ENCODE results near the gene DMRTB1. TPM values are rescaled to one million over a fixed set of nuclear protein-coding genes. Genes with fewer than 3 reads are reported as not detected.

The DMRTB1 gene
- total and polyA plus RNA-seq, 2 donors (not counting 1 experiment from before 2014, with no cell fraction given), result not detected

DNA sequence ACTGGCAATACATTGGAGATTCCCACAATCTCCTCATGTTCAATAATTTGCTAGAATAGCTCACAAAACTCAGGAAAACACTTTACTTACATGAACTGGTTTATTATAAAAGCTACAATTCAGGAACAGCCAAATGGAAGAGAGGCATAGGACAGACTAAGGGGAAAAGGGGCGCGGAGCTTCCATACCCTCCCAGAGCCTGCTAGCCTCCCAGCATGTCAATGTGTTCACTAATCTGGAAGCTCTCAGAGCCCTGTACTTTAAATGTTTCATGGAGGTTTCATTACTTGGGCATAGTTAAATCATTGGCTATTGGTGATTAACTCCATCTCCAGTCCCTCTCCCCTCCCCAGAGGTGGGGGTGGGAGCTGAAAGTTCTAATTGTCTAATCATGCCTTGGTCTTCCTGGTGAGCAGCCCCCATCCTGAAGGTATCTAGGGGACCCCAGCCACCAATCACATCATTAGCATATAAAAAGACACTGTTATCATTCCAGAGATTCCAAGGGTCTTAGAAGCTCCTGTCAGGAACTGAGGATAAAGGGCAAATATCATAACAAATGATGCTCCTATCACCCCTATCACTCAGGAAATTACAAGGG, 10.9 kb upstream of the DMRTB1 start:
- no peaks in the 10 kb centered on the region for H3K27me3 ChIP-seq (ENCODE audit: control insufficient read depth, insufficient read depth, low read length)
- no peaks in the 10 kb centered on the region for H4K20me1 ChIP-seq (ENCODE audit: control insufficient read depth, extremely low read depth, insufficient read depth, low read length)
- H3K9ac ChIP-seq (ENCODE audit: insufficient read depth, low read length), result no peak overlapping the region
- peaks cover 14% of the 10 kb centered on the region for H3K4me1 ChIP-seq (ENCODE audit: control insufficient read depth, extremely low read depth, insufficient read depth, low read length)
- no peak overlapping the region for H3K4me3 ChIP-seq (replicated peaks in 1 of 4; ENCODE audit: control extremely low read depth in 1 of 4, insufficient read depth in 1 of 4, low read depth in 3 of 4, low read length in 4 of 4)
- H3K36me3 ChIP-seq (ENCODE audit: control insufficient read depth, insufficient read depth, low read length), result no peaks in the 10 kb centered on the region
- H3K79me2 ChIP-seq (ENCODE audit: control insufficient read depth, insufficient read depth, low read length), result no peaks in the 10 kb centered on the region
- H3K27ac ChIP-seq (ENCODE audit: insufficient read depth, low read length), result no peak overlapping the region
- peak overlapping the region; percentile 35 for H3K4me2 ChIP-seq (ENCODE audit: extremely low read depth, insufficient read depth, low read length)
- DNase-seq (ENCODE audit: low read depth in 2 of 2), result peak in 1 of 2 donors; percentile 41
- no peak overlapping the region for H2AFZ ChIP-seq (ENCODE audit: low read length)
- H3K9me3 ChIP-seq (ENCODE audit: control insufficient read depth, insufficient read depth, low read depth, low read length), result no peaks in the 10 kb centered on the region
- no peak for TF ChIP-seq CTCF (conservative IDR thresholded peaks at IDR 0.05 in 1 of 2, IDR thresholded peaks at IDR 0.05 in 1 of 2; ENCODE audit: low read depth in 1 of 2, low read length in 2 of 2)
- no peak for TF ChIP-seq EZH2 (IDR thresholded peaks at IDR 0.05; ENCODE audit: low read length, missing control alignments)

DNA sequence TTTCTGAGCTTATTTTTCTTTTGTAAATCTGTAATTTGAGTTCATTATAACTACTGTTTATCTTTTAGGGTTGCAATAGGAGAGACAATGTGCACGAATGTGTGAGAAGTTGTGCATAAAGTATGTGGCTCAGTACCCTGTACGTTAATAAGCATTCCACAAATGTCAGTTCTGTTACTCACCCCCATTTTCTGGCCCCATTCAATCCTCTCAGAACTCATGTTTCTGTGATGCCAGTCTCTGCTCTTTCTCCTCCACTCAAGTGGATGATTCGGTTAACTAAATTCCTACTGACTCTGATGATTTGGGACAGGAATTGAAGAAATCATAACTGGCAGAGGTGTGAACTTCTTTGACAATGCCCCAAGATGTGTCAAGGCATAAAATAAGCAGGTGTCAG, 10.2 kb upstream of the DMRTB1 start:
- peak; percentile 66 to 92 for DNase-seq (ENCODE audit: low read depth in 2 of 2)
- H3K79me2 ChIP-seq (ENCODE audit: control insufficient read depth, insufficient read depth, low read length), result no peaks in the 10 kb centered on the region
- H4K20me1 ChIP-seq (ENCODE audit: control insufficient read depth, extremely low read depth, insufficient read depth, low read length), result no peaks in the 10 kb centered on the region
- no peak overlapping the region for H3K27ac ChIP-seq (ENCODE audit: insufficient read depth, low read length)
- peaks cover 14% of the 10 kb centered on the region for H3K4me1 ChIP-seq (ENCODE audit: control insufficient read depth, extremely low read depth, insufficient read depth, low read length)
- TF ChIP-seq CTCF (conservative IDR thresholded peaks at IDR 0.05 in 1 of 2, IDR thresholded peaks at IDR 0.05 in 1 of 2; ENCODE audit: low read depth in 1 of 2, low read length in 2 of 2) (no peak), EZH2 (IDR thresholded peaks at IDR 0.05; ENCODE audit: low read length, missing control alignments) (no peak)
- no peak overlapping the region for H3K9ac ChIP-seq (ENCODE audit: insufficient read depth, low read length)
- no peak overlapping the region for H2AFZ ChIP-seq (ENCODE audit: low read length)
- H3K36me3 ChIP-seq (ENCODE audit: control insufficient read depth, insufficient read depth, low read length), result no peaks in the 10 kb centered on the region
- H3K27me3 ChIP-seq (ENCODE audit: control insufficient read depth, insufficient read depth, low read length), result no peaks in the 10 kb centered on the region
- H3K9me3 ChIP-seq (ENCODE audit: control insufficient read depth, insufficient read depth, low read depth, low read length), result no peaks in the 10 kb centered on the region
- H3K4me3 ChIP-seq (replicated peaks in 1 of 4; ENCODE audit: control extremely low read depth in 1 of 4, insufficient read depth in 1 of 4, low read depth in 3 of 4, low read length in 4 of 4), result no peak overlapping the region
- H3K4me2 ChIP-seq (ENCODE audit: extremely low read depth, insufficient read depth, low read length), result peak overlapping the region; percentile 35

GRCh38 chr1:53449693-53450092, 9.5 kb upstream of the DMRTB1 start:
- no peak overlapping the region for H3K27ac ChIP-seq (ENCODE audit: insufficient read depth, low read length)

More at GRCh38 chr1:53449693-53450092, 9.5 kb upstream of the DMRTB1 start:
- H3K79me2 ChIP-seq (ENCODE audit: control insufficient read depth, insufficient read depth, low read length), result no peaks in the 10 kb centered on the region
- no peak for DNase-seq (ENCODE audit: low read depth in 2 of 2)
- no peaks in the 10 kb centered on the region for H3K27me3 ChIP-seq (ENCODE audit: control insufficient read depth, insufficient read depth, low read length)
- H3K4me1 ChIP-seq (ENCODE audit: control insufficient read depth, extremely low read depth, insufficient read depth, low read length), result peaks cover 14% of the 10 kb centered on the region
- no peak for TF ChIP-seq CTCF (conservative IDR thresholded peaks at IDR 0.05 in 1 of 2, IDR thresholded peaks at IDR 0.05 in 1 of 2; ENCODE audit: low read depth in 1 of 2, low read length in 2 of 2)
- TF ChIP-seq EZH2 (IDR thresholded peaks at IDR 0.05; ENCODE audit: low read length, missing control alignments), result no peak
- H3K9ac ChIP-seq (ENCODE audit: insufficient read depth, low read length), result no peak overlapping the region
- no peak overlapping the region for H3K4me3 ChIP-seq (replicated peaks in 1 of 4; ENCODE audit: control extremely low read depth in 1 of 4, insufficient read depth in 1 of 4, low read depth in 3 of 4, low read length in 4 of 4)
- H2AFZ ChIP-seq (ENCODE audit: low read length), result no peak overlapping the region
- no peaks in the 10 kb centered on the region for H4K20me1 ChIP-seq (ENCODE audit: control insufficient read depth, extremely low read depth, insufficient read depth, low read length)
- no peak overlapping the region for H3K4me2 ChIP-seq (ENCODE audit: extremely low read depth, insufficient read depth, low read length)
- no peaks in the 10 kb centered on the region for H3K9me3 ChIP-seq (ENCODE audit: control insufficient read depth, insufficient read depth, low read depth, low read length)
- no peaks in the 10 kb centered on the region for H3K36me3 ChIP-seq (ENCODE audit: control insufficient read depth, insufficient read depth, low read length)
